ENCODE data around the gene SBF2.
"Not testable (repeated sequence)": the region's sequence is repeated elsewhere in the genome, so short reads cannot be mapped to it uniquely, and the experiment has no call there.

DNA sequence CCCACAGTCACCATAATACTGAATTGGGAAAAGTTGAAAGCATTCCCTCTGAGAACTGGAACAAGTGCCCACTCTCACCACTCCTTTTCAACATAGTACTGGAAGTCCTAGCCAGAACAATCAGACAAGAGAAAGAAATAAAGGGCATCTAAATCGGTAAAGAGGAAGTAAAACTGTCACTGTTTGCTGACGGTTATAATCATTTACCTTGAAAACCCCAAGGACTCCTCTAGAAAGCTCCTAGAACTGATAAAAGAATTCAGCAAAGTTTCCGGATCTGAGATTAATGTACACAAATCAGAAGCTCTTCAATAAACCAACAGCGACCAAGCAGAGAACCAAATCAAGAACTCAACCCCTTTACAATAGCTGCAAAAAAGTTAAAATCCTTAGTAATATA, 306.7 kb downstream of the SBF2 start:
- not testable (repeated sequence) for TF ChIP-seq CTCF, POLR2A (IDR thresholded peaks at IDR 0.05)
